PC-3 (cell line): Measurements from ENCODE around the gene DCUN1D4. TPM values are rescaled to one million over a fixed set of nuclear protein-coding genes. Genes with fewer than 3 reads are reported as not detected.
"Not testable (repeated sequence)": the region's sequence is repeated elsewhere in the genome, so short reads cannot be mapped to it uniquely, and the experiment has no call there.

Source experiments
- ATAC-seq: fragments of 200-7000 bp; cut with Tn5 transposase; 2 replicates; pipeline ENCODE4 v1.9.1; 2020; ENCODE audit warnings: mild to moderate bottlenecking, moderate library complexity
- BruUV-seq: library from RNA; stranded (reverse); fragments of 400-500 nt; replicated peaks from 2 replicates; lab custom pipeline; 2021; lab: Mats Ljungman, UMichigan
- CTCF ChIA-PET: fragments of 300-600 bp; sonication (Branson Sonifier 250); formaldehyde crosslinking; loops from one replicate; lab custom pipeline; 2022; ENCODE audit warnings: antibody characterized with exemption; lab: Charles Lee
- POLR2A ChIA-PET: fragments of 300-600 bp; sonication (Branson Sonifier 250); formaldehyde crosslinking; loops from one replicate; lab custom pipeline; 2022; ENCODE audit warnings: antibody characterized with exemption; ENCODE audit not compliant: unreplicated experiment; lab: Charles Lee
- DNase-seq: peaks from one replicate; pipeline ENCODE4 v3.0.0-alpha.2; 2015
- H2AFZ ChIP-seq: fragments of 300-600 bp; sonication (generic); 2 replicates; pipeline ENCODE4 v1.6.0; 2016; ENCODE audit warnings: antibody characterized with exemption, low read length
- H3F3A ChIP-seq: fragments of 300-600 bp; sonication (generic); one replicate; pipeline ENCODE4 v1.6.0; 2017; ENCODE audit warnings: antibody characterized with exemption, low read length, control low read depth, mild to moderate bottlenecking; ENCODE audit not compliant: unreplicated experiment
- H3K27ac ChIP-seq: fragments of 300-600 bp; sonication (generic); 2 replicates; pipeline ENCODE4 v1.5.1; 2016; ENCODE audit warnings: mild to moderate bottlenecking, low read length
- H3K27me3 ChIP-seq: fragments of 300-600 bp; sonication (generic); 2 replicates; pipeline ENCODE4 v1.6.1; 2016; ENCODE audit warnings: low read length, mixed read lengths
- H3K36me3 ChIP-seq: fragments of 300-600 bp; sonication (generic); 2 replicates; pipeline ENCODE4 v1.6.1; 2016; ENCODE audit warnings: low read depth, mixed run types, low read length, mixed read lengths
- H3K4me1 ChIP-seq: fragments of 300-600 bp; sonication (generic); 2 replicates; pipeline ENCODE4 v1.5.1; 2016; ENCODE audit warnings: low read length; ENCODE audit not compliant: insufficient read depth
- H3K4me2 ChIP-seq: fragments of 300-600 bp; sonication (generic); 2 replicates; pipeline ENCODE4 v1.6.0; 2016; ENCODE audit warnings: low read length
- H3K4me3 ChIP-seq: fragments of 300-600 bp; sonication (generic); 2 replicates; pipeline ENCODE4 v1.5.1; 2016; ENCODE audit warnings: mild to moderate bottlenecking, low read length, mixed read lengths
- H3K79me2 ChIP-seq: fragments of 300-600 bp; sonication (generic); 2 replicates; pipeline ENCODE4 v1.6.1; 2017; ENCODE audit warnings: low read length, mixed read lengths
- H3K9ac ChIP-seq: fragments of 300-600 bp; sonication (generic); 2 replicates; pipeline ENCODE4 v1.6.0; 2016; ENCODE audit warnings: mild to moderate bottlenecking, low read length
- H3K9me2 ChIP-seq: fragments of 300-600 bp; sonication (generic); replicated peaks from 2 replicates; pipeline ENCODE4 v1.6.1; 2016; ENCODE audit warnings: mixed run types, low read length, mixed read lengths
- H3K9me3 ChIP-seq: fragments of 300-600 bp; sonication (generic); 2 replicates; pipeline ENCODE4 v1.6.1; 2016; ENCODE audit warnings: low read length, mixed read lengths
- H4K20me1 ChIP-seq: fragments of 300-600 bp; sonication (generic); 2 replicates; pipeline ENCODE4 v1.6.1; 2016; ENCODE audit warnings: low read length, mixed read lengths
- CTCF ChIP-seq: fragments of 300-600 bp; sonication (generic); conservative IDR thresholded peaks from 2 replicates; pipeline ENCODE4 v1.5.1; 2017; ENCODE audit warnings: antibody characterized with exemption, low read depth, mild to moderate bottlenecking, low read length
- EZH2 ChIP-seq: fragments of 300-600 bp; sonication (generic); IDR thresholded peaks from one replicate; pipeline ENCODE4 v1.6.1; 2017; ENCODE audit warnings: antibody characterized with exemption, mild to moderate bottlenecking, low read length; ENCODE audit not compliant: unreplicated experiment
- EZH2phosphoT487 ChIP-seq: fragments of 300-600 bp; sonication (generic); IDR thresholded peaks from 2 replicates; pipeline ENCODE4 v1.6.1; 2018; ENCODE audit warnings: mild to moderate bottlenecking, antibody characterized with exemption, low read length, borderline replicate concordance
- intact Hi-C: fragments of 100-400 bp; cut with micrococcal nuclease; formaldehyde crosslinking; loops from 2 replicates; pipeline ENCODE4 v1.9.0; 2023
- total RNA-seq: library from RNA; depleted of rRNA; stranded (reverse); fragments of >200 nt; gene quantifications from 2 replicates; pipeline ENCODE4 v1.2.3, GENCODE V29; 2014

DCUN1D4 gene
- total RNA-seq, 1 experiment from 2014 or later: 44.8 TPM

- ATAC-seq (no peak), DNase-seq (no peak)
- no peak for TF ChIP-seq CTCF
- no peak for TF ChIP-seq EZH2
- no peak for TF ChIP-seq EZH2phosphoT487
- Histone ChIP-seq H3F3A (no peaks in the 10 kb centered on the region), H3K27me3 (no peaks in the 10 kb centered on the region), H3K79me2 (no peaks in the 10 kb centered on the region), H3K9me2 (no peaks in the 10 kb centered on the region), H3K9ac (no peak overlapping the region), H3K36me3 (no peaks in the 10 kb centered on the region), H3K27ac (no peak overlapping the region), H3K4me1 (no peaks in the 10 kb centered on the region), H2AFZ (no peak overlapping the region), H3K4me3 (no peak overlapping the region), H3K4me2 (no peak overlapping the region), H4K20me1 (no peaks in the 10 kb centered on the region), H3K9me3 (no peaks in the 10 kb centered on the region)
- CTCF ChIA-PET: no interaction called here
- intact Hi-C loops: no loop called here
- no TSS peak for BruUV-seq
- POLR2A ChIA-PET: no interaction called here
Measured at GRCh38 chr4:51931461-51931860, 88.5 kb downstream of the DCUN1D4 start.

GRCh38 chr4:51932261-51932660, 89.3 kb downstream of the DCUN1D4 start:
- Histone ChIP-seq H3K9me2 (no peaks in the 10 kb centered on the region), H3K27ac (no peak overlapping the region), H2AFZ (no peak overlapping the region), H3F3A (no peaks in the 10 kb centered on the region), H3K4me3 (no peak overlapping the region), H3K36me3 (no peaks in the 10 kb centered on the region), H3K9ac (no peak overlapping the region), H3K4me1 (no peaks in the 10 kb centered on the region), H3K4me2 (no peak overlapping the region), H4K20me1 (no peaks in the 10 kb centered on the region), H3K79me2 (no peaks in the 10 kb centered on the region), H3K9me3 (no peaks in the 10 kb centered on the region), H3K27me3 (no peaks in the 10 kb centered on the region)
- ChIA-PET CTCF (no interaction called here), POLR2A (no interaction called here)
- ATAC-seq (no peak), DNase-seq (no peak)
- no peak for TF ChIP-seq EZH2
- TF ChIP-seq CTCF: no peak
- no TSS peak for BruUV-seq
- intact Hi-C loops: no loop called here

- TF ChIP-seq EZH2 (no peak), CTCF (no peak), EZH2phosphoT487 (no peak)
- POLR2A ChIA-PET: no interaction called here
- ATAC-seq: no peak
- Histone ChIP-seq H3K4me1 (no peaks in the 10 kb centered on the region), H3K36me3 (no peaks in the 10 kb centered on the region), H4K20me1 (no peaks in the 10 kb centered on the region), H3K4me3 (no peak overlapping the region), H3K9me2 (no peaks in the 10 kb centered on the region), H2AFZ (no peak overlapping the region), H3K79me2 (no peaks in the 10 kb centered on the region), H3K4me2 (no peak overlapping the region), H3K9ac (no peak overlapping the region), H3K27me3 (no peaks in the 10 kb centered on the region), H3K9me3 (no peaks in the 10 kb centered on the region), H3F3A (no peaks in the 10 kb centered on the region), H3K27ac (no peak overlapping the region)
- intact Hi-C loops: no loop called here
- DNase-seq: no peak
- CTCF ChIA-PET: no interaction called here
- no TSS peak for BruUV-seq
Measured at GRCh38 chr4:51932684-51933083, 89.7 kb downstream of the DCUN1D4 start.

GRCh38 chr4:51940460-51940859, 97.5 kb downstream of the DCUN1D4 start:
- H4K20me1 ChIP-seq, DNase-seq, POLR2A ChIA-PET, CTCF ChIA-PET, ATAC-seq, H3K9me2 ChIP-seq, H2AFZ ChIP-seq, H3K27ac ChIP-seq, H3F3A ChIP-seq, H3K9me3 ChIP-seq, H3K79me2 ChIP-seq, H3K9ac ChIP-seq, H3K4me3 ChIP-seq, BruUV-seq, H3K4me2 ChIP-seq, H3K27me3 ChIP-seq, intact Hi-C loops, H3K36me3 ChIP-seq: not testable (repeated sequence)
- H3K4me1 ChIP-seq: peaks cover 27% of the 10 kb centered on the region
